Frontal cortex (tissue), 4 donors: ENCODE data around the gene ANKRD11. TPM values are rescaled to one million over a fixed set of nuclear protein-coding genes. Genes with fewer than 3 reads are reported as not detected.
"Not testable (repeated sequence)": the region's sequence is repeated elsewhere in the genome, so short reads cannot be mapped to it uniquely, and the experiment has no call there.

ENCODE experiments used
- DNase-seq, 2 donors: peaks; one replicate each; pipeline ENCODE4 v3.0.0; 2012; ENCODE audit warnings: low spot score in 2 of 2
- FAIRE-seq: peaks from 2 replicates; lab custom pipeline; 2012; peaks lifted over from hg19 to GRCh38; lab: Jason Lieb, UNC
- total RNA-seq: library from RNA; depleted of rRNA; stranded (reverse); fragments of >200 nt; gene quantifications from one replicate; pipeline ENCODE4 v1.2.3, GENCODE V29; 2014
- donor health status: control.
- donor health status: control.
- donor health status: control.

Gene ANKRD11
- total RNA-seq, 1 donor from 2014 or later, result 27.7 TPM

GRCh38 chr16:89395150-89396142 lies 94.9 kb downstream of the ANKRD11 start:
- FAIRE-seq (no peak), DNase-seq (peak; percentile 78 to 92)

- FAIRE-seq, result no peak
- DNase-seq, result no peak
Measured at GRCh38 chr16:89393738-89394406, 96.5 kb downstream of the ANKRD11 start.

- no peak for FAIRE-seq
- no peak for DNase-seq
Measured at GRCh38 chr16:89392881-89393737, 97.3 kb downstream of the ANKRD11 start.

GRCh38 chr16:89390224-89390583 lies 100.2 kb downstream of the ANKRD11 start:
- FAIRE-seq, DNase-seq: not testable (repeated sequence)

- FAIRE-seq, DNase-seq: not testable (repeated sequence)
Measured at GRCh38 chr16:89389504-89390223, 100.7 kb downstream of the ANKRD11 start.

GRCh38 chr16:89388536-89388935 lies 101.8 kb downstream of the ANKRD11 start:
- FAIRE-seq, result no peak
- no peak for DNase-seq

- DNase-seq (no peak), FAIRE-seq (no peak)
Measured at GRCh38 chr16:89386306-89387185, 103.8 kb downstream of the ANKRD11 start.

GRCh38 chr16:89385712-89386111 lies 104.6 kb downstream of the ANKRD11 start:
- no peak for FAIRE-seq
- no peak for DNase-seq

GRCh38 chr16:89384282-89384681 lies 106.1 kb downstream of the ANKRD11 start:
- DNase-seq (no peak), FAIRE-seq (no peak)

- DNase-seq, result no peak
- FAIRE-seq, result no peak
Measured at GRCh38 chr16:89383095-89384003, 107.0 kb downstream of the ANKRD11 start.

- DNase-seq, FAIRE-seq: not testable (repeated sequence)
Measured at GRCh38 chr16:89382555-89382954, 107.8 kb downstream of the ANKRD11 start.

- DNase-seq, result no peak
- FAIRE-seq, result no peak
Measured at GRCh38 chr16:89381788-89382187, 108.6 kb downstream of the ANKRD11 start.

GRCh38 chr16:89380681-89381080 lies 109.7 kb downstream of the ANKRD11 start:
- DNase-seq, result no peak
- no peak for FAIRE-seq

- no peak for FAIRE-seq
Measured at GRCh38 chr16:89378947-89379771, 111.2 kb downstream of the ANKRD11 start.

GRCh38 chr16:89377453-89377848 lies 112.9 kb downstream of the ANKRD11 start:
- FAIRE-seq (no peak), DNase-seq (no peak)

More at GRCh38 chr16:89378947-89379771, 111.2 kb downstream of the ANKRD11 start:
- DNase-seq, result no peak

- FAIRE-seq (no peak), DNase-seq (no peak)
Measured at GRCh38 chr16:89376812-89377452, 113.4 kb downstream of the ANKRD11 start.
